Measurements from ENCODE around the gene PARN.

DNA sequence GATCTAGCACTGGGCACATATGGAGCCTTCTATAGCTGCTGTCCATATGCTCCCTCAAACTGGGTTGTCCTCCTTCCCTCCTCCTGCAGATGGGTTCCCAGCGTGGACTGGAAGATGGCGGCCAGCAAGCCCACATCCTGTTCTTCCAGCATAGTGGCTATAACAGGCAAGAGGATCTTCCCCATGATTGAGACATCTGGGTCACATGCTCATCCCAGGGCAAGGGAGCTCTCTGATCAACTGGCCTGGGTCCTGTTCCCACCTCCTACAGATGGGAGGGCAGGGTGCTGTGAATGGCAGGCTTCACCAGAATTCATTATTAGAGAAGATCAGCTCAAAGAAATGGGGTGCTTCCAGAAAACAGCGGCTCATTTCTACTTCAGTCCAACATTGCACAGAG, 210.2 kb downstream of the PARN start:
- TF ChIP-seq, protein P1, sequence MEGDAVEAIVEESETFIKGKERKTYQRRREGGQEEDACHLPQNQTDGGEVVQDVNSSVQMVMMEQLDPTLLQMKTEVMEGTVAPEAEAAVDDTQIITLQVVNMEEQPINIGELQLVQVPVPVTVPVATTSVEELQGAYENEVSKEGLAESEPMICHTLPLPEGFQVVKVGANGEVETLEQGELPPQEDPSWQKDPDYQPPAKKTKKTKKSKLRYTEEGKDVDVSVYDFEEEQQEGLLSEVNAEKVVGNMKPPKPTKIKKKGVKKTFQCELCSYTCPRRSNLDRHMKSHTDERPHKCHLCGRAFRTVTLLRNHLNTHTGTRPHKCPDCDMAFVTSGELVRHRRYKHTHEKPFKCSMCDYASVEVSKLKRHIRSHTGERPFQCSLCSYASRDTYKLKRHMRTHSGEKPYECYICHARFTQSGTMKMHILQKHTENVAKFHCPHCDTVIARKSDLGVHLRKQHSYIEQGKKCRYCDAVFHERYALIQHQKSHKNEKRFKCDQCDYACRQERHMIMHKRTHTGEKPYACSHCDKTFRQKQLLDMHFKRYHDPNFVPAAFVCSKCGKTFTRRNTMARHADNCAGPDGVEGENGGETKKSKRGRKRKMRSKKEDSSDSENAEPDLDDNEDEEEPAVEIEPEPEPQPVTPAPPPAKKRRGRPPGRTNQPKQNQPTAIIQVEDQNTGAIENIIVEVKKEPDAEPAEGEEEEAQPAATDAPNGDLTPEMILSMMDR (IDR thresholded peaks at IDR 0.05): no peak
- TF ChIP-seq POLR2AphosphoS5 (IDR thresholded peaks at IDR 0.05) (no peak), POLR2A (IDR thresholded peaks at IDR 0.05) (no peak)

Data from sigmoid colon (tissue), 4 donors.